ENCODE measurements around the gene LYZL2.

GRCh38 chr10:30600005-30600404, 29.5 kb downstream of the LYZL2 start:
- TF ChIP-seq CTCF (IDR thresholded peaks at IDR 0.05) (no peak), POLR2AphosphoS5 (IDR thresholded peaks at IDR 0.05) (no peak)

Measured in sigmoid colon (tissue), 4 donors.